ENCODE results near the gene GTF2F1. TPM values are rescaled to one million over a fixed set of nuclear protein-coding genes. Genes with fewer than 3 reads are reported as not detected.
"Not testable (repeated sequence)": the region's sequence is repeated elsewhere in the genome, so short reads cannot be mapped to it uniquely, and the experiment has no call there.

GTF2F1 gene
- total RNA-seq, 1 donor from 2014 or later, result 65.9 TPM

DNA sequence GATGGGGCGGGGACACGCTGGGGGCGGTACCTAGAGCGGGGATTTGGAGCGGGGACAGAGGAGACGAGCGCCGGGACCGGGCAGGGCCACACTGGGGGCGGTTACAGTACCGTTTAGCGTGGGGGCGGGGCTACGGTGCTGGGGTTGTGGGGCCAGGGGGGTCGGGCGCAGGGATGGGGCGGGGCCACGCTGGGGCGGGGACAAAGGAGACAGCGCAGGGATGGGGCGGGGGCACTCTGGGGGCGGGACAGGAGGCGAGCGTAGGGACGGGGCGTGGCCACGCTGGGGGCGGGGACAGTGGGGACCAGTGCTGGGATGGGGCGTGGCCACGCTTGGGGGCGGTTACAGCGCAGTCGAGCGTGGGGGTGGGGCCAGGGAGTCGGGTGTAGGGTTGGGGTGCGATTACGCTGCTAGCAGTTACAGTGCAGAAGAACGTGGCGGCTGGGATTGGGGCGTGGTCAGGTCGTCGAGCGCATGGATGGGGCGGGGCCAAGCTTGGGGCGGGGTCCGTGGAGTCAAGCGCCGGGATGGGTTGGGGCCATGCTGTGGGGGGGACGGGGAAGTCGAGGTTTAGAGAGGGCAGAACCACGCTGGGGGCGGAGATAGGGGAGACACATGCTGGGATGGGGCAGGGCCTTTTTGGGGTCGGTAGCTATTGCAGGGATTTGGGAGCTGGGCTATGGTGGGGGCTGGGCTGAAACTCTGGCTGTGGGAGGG lies 19.7 kb downstream of the GTF2F1 start:
- Mint-ChIP-seq H3K4me3 (peak overlapping the region; percentile 93), H3K27ac (ENCODE audit: unreplicated experiment) (peak overlapping the region; percentile 95), H3K36me3 (ENCODE audit: low read depth) (no peaks in the 10 kb centered on the region)

DNA sequence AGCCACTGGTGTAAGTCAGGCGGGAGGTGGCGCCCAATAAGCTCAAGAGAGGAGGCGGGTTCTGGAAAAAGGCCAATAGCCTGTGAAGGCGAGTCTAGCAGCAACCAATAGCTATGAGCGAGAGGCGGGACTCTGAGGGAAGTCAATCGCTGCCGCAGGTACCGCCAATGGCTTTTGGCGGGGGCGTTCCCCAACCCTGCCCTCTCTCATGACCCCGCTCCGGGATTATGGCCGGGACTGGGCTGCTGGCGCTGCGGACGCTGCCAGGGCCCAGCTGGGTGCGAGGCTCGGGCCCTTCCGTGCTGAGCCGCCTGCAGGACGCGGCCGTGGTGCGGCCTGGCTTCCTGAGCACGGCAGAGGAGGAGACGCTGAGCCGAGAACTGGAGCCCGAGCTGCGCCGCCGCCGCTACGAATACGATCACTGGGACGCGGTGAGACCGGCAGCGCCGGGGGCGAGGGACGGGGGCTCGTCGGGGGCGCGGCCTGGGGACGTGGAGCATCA lies 20.3 kb downstream of the GTF2F1 start, which contains the start of gene ALKBH7:
Gene ALKBH7 (plus strand): TSS at position 201 of the 502 bp plus-strand sequence. CDS start 27 bp downstream, at position 228.
- no peaks in the 10 kb centered on the region for H3K36me3 Mint-ChIP-seq (ENCODE audit: low read depth)
- TF ChIP-seq, protein P1, sequence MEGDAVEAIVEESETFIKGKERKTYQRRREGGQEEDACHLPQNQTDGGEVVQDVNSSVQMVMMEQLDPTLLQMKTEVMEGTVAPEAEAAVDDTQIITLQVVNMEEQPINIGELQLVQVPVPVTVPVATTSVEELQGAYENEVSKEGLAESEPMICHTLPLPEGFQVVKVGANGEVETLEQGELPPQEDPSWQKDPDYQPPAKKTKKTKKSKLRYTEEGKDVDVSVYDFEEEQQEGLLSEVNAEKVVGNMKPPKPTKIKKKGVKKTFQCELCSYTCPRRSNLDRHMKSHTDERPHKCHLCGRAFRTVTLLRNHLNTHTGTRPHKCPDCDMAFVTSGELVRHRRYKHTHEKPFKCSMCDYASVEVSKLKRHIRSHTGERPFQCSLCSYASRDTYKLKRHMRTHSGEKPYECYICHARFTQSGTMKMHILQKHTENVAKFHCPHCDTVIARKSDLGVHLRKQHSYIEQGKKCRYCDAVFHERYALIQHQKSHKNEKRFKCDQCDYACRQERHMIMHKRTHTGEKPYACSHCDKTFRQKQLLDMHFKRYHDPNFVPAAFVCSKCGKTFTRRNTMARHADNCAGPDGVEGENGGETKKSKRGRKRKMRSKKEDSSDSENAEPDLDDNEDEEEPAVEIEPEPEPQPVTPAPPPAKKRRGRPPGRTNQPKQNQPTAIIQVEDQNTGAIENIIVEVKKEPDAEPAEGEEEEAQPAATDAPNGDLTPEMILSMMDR (conservative IDR thresholded peaks at IDR 0.05), result no peak
- peak within 1 kb of the TSS; percentile 95 for H3K27ac Mint-ChIP-seq (ENCODE audit: unreplicated experiment)
- no peaks in the 10 kb centered on the region for H3K9me3 Mint-ChIP-seq
- H3K4me1 Mint-ChIP-seq, result peaks cover 16% of the 10 kb centered on the region
- peak within 1 kb of the TSS; percentile 93 for H3K4me3 Mint-ChIP-seq
- H3K27me3 Mint-ChIP-seq (ENCODE audit: low read depth), result peaks cover 4% of the 10 kb centered on the region
- peak; percentile 89 for DNase-seq (ENCODE audit: low read depth, low spot score)

More for the DNA sequence above, 19.7 kb downstream of the GTF2F1 start:
- Mint-ChIP-seq H3K9me3 (no peaks in the 10 kb centered on the region), H3K4me1 (peaks cover 16% of the 10 kb centered on the region), H3K27me3 (ENCODE audit: low read depth) (peaks cover 4% of the 10 kb centered on the region)
- TF ChIP-seq, protein P1 (conservative IDR thresholded peaks at IDR 0.05), result no peak
- DNase-seq (ENCODE audit: low read depth, low spot score), result peak; percentile 98

DNA sequence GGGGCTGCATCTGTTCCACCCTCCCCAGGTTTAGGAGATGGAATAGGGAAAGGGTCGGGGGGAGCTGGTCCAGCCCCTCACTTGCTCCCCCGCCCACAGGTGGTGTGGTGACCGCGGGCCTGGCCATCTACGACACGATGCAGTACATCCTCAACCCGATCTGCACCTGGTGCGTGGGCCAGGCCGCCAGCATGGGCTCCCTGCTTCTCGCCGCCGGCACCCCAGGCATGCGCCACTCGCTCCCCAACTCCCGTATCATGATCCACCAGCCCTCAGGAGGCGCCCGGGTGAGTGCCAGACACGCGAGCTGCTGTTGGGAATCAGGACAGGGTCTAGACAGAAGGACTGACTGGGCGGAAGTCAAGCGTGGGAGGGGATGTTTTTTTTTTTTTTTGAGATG lies 28.6 kb downstream of the GTF2F1 start:
- no peak overlapping the region for H3K4me3 Mint-ChIP-seq

DNA sequence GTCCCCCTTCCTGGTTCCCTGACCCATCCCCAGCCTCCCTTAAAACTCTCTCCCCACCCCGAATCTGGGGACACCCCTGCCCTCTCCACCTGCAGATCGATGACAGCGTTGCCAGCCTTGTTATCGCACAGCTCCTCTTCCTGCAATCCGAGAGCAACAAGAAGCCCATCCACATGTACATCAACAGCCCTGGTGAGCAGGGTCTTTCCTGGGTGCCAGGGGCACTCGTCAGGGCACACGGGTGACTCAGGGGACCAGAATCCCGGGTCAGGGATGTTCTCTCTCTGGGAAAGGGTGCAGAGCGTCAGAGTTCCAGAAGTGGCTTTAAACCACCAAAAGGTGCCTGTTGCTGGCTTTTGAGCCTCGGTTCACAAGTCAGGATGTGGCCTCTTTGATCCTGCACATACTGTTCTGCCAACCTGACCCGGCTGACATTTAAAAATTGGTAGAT lies 30.6 kb downstream of the GTF2F1 start:
- H3K4me1 Mint-ChIP-seq, result peaks cover 7% of the 10 kb centered on the region
- no peaks in the 10 kb centered on the region for H3K9me3 Mint-ChIP-seq
- H3K27ac Mint-ChIP-seq (ENCODE audit: unreplicated experiment), result peak overlapping the region; percentile 57
- H3K27me3 Mint-ChIP-seq (ENCODE audit: low read depth), result no peaks in the 10 kb centered on the region
- peaks cover 4% of the 10 kb centered on the region for H3K36me3 Mint-ChIP-seq (ENCODE audit: low read depth)
- peak overlapping the region; percentile 93 for H3K4me3 Mint-ChIP-seq
- TF ChIP-seq, protein P1 (conservative IDR thresholded peaks at IDR 0.05), result no peak
- no peak for DNase-seq (ENCODE audit: low read depth, low spot score)

More for the DNA sequence above, 28.6 kb downstream of the GTF2F1 start:
- no peak overlapping the region for H3K27ac Mint-ChIP-seq (ENCODE audit: unreplicated experiment)
- no peaks in the 10 kb centered on the region for H3K27me3 Mint-ChIP-seq (ENCODE audit: low read depth)
- H3K4me1 Mint-ChIP-seq, result peaks cover 7% of the 10 kb centered on the region
- H3K9me3 Mint-ChIP-seq, result no peaks in the 10 kb centered on the region
- TF ChIP-seq, protein P1 (conservative IDR thresholded peaks at IDR 0.05), result no peak
- H3K36me3 Mint-ChIP-seq (ENCODE audit: low read depth), result peaks cover 4% of the 10 kb centered on the region
- DNase-seq (ENCODE audit: low read depth, low spot score), result no peak

DNA sequence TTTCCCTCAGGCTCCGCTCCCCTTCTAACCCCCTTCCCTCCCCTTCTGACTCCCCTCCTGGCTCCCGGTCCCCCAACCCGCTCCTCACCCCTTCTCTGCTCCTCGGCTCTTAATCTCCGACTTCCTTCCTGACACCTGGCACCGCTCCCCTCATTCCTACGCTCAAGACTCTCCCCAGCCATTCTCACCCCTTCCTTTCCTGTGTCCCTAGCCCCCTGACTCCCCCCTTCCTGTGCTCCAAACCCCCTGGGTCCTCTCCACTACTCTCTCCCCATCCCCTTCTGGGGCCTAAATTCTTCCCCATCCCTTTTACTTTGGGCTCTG lies 31.0 kb downstream of the GTF2F1 start:
- no peaks in the 10 kb centered on the region for H3K9me3 Mint-ChIP-seq
- peak overlapping the region; percentile 93 for H3K4me3 Mint-ChIP-seq
- no peaks in the 10 kb centered on the region for H3K27me3 Mint-ChIP-seq (ENCODE audit: low read depth)
- peaks cover 7% of the 10 kb centered on the region for H3K4me1 Mint-ChIP-seq
- peak overlapping the region; percentile 78 for H3K27ac Mint-ChIP-seq (ENCODE audit: unreplicated experiment)
- DNase-seq (ENCODE audit: low read depth, low spot score), result no peak
- H3K36me3 Mint-ChIP-seq (ENCODE audit: low read depth), result peaks cover 4% of the 10 kb centered on the region
- TF ChIP-seq, protein P1 (conservative IDR thresholded peaks at IDR 0.05), result no peak

DNA sequence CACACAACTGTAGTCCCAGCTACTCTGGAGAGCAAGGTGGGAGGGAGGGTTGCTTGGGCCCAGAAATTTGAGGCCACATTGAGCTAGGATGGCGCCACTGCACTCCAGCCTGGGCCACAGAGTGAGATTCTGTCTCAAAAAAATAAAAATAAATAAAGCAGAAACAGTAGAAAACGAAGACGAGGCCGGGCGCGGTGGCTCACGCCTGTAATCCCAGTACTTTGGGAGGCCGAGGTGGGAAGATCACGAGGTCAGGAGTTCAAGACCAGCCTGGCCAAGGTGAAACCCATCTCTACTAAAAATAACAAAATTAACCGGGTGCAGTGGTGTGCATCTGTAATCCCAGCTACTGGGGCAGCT lies 32.1 kb downstream of the GTF2F1 start:
- H3K4me3 Mint-ChIP-seq, result peak overlapping the region; percentile 72
- H3K27me3 Mint-ChIP-seq (ENCODE audit: low read depth); H3K27ac Mint-ChIP-seq (ENCODE audit: unreplicated experiment); H3K4me1 Mint-ChIP-seq; H3K9me3 Mint-ChIP-seq; DNase-seq (ENCODE audit: low read depth, low spot score); H3K36me3 Mint-ChIP-seq (ENCODE audit: low read depth): not testable (repeated sequence)

DNA sequence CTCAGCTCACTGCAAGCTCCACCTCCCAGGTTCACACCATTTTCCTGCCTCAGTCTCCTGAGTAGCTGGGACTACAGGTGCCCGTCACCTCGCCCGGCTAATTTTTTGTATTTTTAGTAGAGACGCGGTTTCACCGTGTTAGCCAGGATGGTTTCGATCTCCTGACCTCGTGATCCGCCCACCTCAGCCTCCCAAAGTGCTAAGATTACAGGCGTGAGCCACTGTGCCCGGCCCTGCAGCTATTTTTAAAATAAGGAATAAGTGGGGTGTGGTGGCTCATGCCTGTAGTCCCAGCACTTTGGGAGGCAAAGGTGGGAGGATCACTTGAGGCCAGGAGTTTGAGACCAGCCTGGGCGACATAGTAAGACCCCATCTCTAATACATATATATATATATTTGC lies 32.5 kb downstream of the GTF2F1 start:
- peak overlapping the region; percentile 72 for H3K4me3 Mint-ChIP-seq
- H3K36me3 Mint-ChIP-seq (ENCODE audit: low read depth); DNase-seq (ENCODE audit: low read depth, low spot score); H3K27ac Mint-ChIP-seq (ENCODE audit: unreplicated experiment); H3K4me1 Mint-ChIP-seq; H3K9me3 Mint-ChIP-seq; H3K27me3 Mint-ChIP-seq (ENCODE audit: low read depth): not testable (repeated sequence)
